Upper lobe of left lung (tissue), 6 donors: ENCODE results near the gene NAA60. TPM values are rescaled to one million over a fixed set of nuclear protein-coding genes. Genes with fewer than 3 reads are reported as not detected.
"Not testable (repeated sequence)": the region's sequence is repeated elsewhere in the genome, so short reads cannot be mapped to it uniquely, and the experiment has no call there.

ENCODE experiments used
- ATAC-seq, 2 donors: fragments of 200-7000 bp; cut with Tn5 transposase; one replicate each; pipeline ENCODE4 v1.9.1; 2022; ENCODE audit warnings: mild to moderate bottlenecking in 2 of 2, moderate library complexity in 2 of 2; ENCODE audit not compliant: low FRiP score in 2 of 2
- DNase-seq, 2 donors: peaks; one replicate each; pipeline ENCODE4 v3.0.0-alpha.2; 2019 to 2020
- H3K27ac ChIP-seq, 4 donors: fragments of 200-600 bp; sonication (generic); one replicate each; pipeline ENCODE4 v1.5.1; 2016 to 2019
- H3K27me3 ChIP-seq, 4 donors: fragments of 200-600 bp; sonication (generic); one replicate each; pipeline ENCODE4 v1.5.1; 2017 to 2019
- H3K36me3 ChIP-seq, 4 donors: fragments of 200-600 bp; sonication (generic); one replicate each; pipeline ENCODE4 v1.5.1; 2016 to 2019
- H3K4me1 ChIP-seq, 4 donors: fragments of 200-600 bp; sonication (generic); one replicate each; pipeline ENCODE4 v1.5.1; 2018 to 2019
- H3K4me3 ChIP-seq, 4 donors: fragments of 200-600 bp; sonication (generic); one replicate each; pipeline ENCODE4 v1.5.1; 2017 to 2019; ENCODE audit warnings: mild to moderate bottlenecking in 2 of 4, moderate library complexity in 1 of 4
- H3K9me3 ChIP-seq, 4 donors: fragments of 200-600 bp; sonication (generic); one replicate each; pipeline ENCODE4 v1.5.1; 2018 to 2019
- EP300 ChIP-seq, 4 donors: sonication (generic); formaldehyde crosslinking; IDR thresholded peaks; one replicate each; pipeline ENCODE4 v1.5.1; 2017; ENCODE audit warnings: antibody characterized with exemption in 4 of 4, control low read depth in 2 of 4
- POLR2A ChIP-seq, 4 donors: fragments of 450-650 bp; IDR thresholded peaks; one replicate each; pipeline ENCODE4 v1.5.1; 2016 to 2017; ENCODE audit warnings: antibody characterized with exemption in 4 of 4, mild to moderate bottlenecking in 2 of 4
- POLR2AphosphoS5 ChIP-seq, 2 donors: sonication (generic); formaldehyde crosslinking; IDR thresholded peaks; one replicate each; pipeline ENCODE4 v1.5.1; 2017; ENCODE audit warnings: antibody characterized with exemption in 2 of 2
- WGBS, 2 donors: methylation state at CpG; one replicate each; pipeline ENCODE4 v1.1.5; 2017 to 2018; 5-methylcytosine and 5-hydroxymethylcytosine counted together
- total RNA-seq, 6 donors: library from RNA; depleted of rRNA in 4 of 6; stranded (reverse); fragments of >200 nt in 4 of 6; gene quantifications; one replicate each; pipeline versions ENCODE4 v1.1.0 to v1.2.1, GENCODE V29; 2016 to 2021
- TF ChIP-seq, protein P1 (sequence below), 6 experiments: fragments of 450-650 bp in 4 of 6; fragments of 200-600 bp in 2 of 6; sonication (generic) in 2 of 6; IDR thresholded peaks; one replicate each; pipeline ENCODE4 v1.5.1; 2016 to 2019; ENCODE audit warnings: antibody characterized with exemption in 6 of 6
- donor health status: DM: no; HTN: no; CAD: no; lungs with moderate emphysema.
- donor health status: DM: no; HTN: yes; CAD: no; lungs with severe emphysema.

The NAA60 gene
- total RNA-seq, 6 donors from 2014 or later, result 33.0 to 77.5 (median 54.6) TPM

DNA sequence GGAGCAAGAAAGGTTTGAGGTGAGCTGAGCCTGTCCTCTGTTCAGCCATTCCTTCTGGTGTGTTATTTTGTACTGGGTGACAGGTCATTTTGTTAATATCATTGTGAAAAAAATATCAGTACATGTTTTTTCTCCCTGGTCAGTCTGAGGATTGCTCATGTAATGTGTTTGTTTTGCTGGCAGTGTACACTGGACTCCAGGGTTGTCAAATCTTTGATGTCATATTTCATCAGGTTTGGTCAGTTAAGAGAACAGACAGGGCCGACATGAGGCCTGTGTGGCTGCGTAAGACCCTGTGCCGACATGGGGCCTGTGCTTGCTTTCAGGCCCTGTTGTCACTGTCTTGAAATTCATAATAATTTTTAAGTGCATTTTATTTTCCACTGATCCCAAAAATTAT lies 79.8 kb downstream of the NAA60 start:
- H3K36me3 ChIP-seq, result peaks cover 2 to 78% (median 34%) of the 10 kb centered on the region in 4 donors
- no peaks in the 10 kb centered on the region for H3K9me3 ChIP-seq
- peaks cover 0 to 5% (median 0%) of the 10 kb centered on the region in 4 donors for H3K4me1 ChIP-seq
- no peak overlapping the region for H3K27ac ChIP-seq
- no peak for ATAC-seq
- TF ChIP-seq, protein P1, sequence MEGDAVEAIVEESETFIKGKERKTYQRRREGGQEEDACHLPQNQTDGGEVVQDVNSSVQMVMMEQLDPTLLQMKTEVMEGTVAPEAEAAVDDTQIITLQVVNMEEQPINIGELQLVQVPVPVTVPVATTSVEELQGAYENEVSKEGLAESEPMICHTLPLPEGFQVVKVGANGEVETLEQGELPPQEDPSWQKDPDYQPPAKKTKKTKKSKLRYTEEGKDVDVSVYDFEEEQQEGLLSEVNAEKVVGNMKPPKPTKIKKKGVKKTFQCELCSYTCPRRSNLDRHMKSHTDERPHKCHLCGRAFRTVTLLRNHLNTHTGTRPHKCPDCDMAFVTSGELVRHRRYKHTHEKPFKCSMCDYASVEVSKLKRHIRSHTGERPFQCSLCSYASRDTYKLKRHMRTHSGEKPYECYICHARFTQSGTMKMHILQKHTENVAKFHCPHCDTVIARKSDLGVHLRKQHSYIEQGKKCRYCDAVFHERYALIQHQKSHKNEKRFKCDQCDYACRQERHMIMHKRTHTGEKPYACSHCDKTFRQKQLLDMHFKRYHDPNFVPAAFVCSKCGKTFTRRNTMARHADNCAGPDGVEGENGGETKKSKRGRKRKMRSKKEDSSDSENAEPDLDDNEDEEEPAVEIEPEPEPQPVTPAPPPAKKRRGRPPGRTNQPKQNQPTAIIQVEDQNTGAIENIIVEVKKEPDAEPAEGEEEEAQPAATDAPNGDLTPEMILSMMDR (IDR thresholded peaks at IDR 0.05), result no peak
- no peak for TF ChIP-seq POLR2A (IDR thresholded peaks at IDR 0.05)
- TF ChIP-seq EP300 (IDR thresholded peaks at IDR 0.05), result no peak
- TF ChIP-seq POLR2AphosphoS5 (IDR thresholded peaks at IDR 0.05), result no peak
- no peak for DNase-seq
- H3K27me3 ChIP-seq, result no peaks in the 10 kb centered on the region
- H3K4me3 ChIP-seq, result no peak overlapping the region
- 94 to 97% methylated on average over 3 of the region's 3 CpGs for WGBS, 2 donors

DNA sequence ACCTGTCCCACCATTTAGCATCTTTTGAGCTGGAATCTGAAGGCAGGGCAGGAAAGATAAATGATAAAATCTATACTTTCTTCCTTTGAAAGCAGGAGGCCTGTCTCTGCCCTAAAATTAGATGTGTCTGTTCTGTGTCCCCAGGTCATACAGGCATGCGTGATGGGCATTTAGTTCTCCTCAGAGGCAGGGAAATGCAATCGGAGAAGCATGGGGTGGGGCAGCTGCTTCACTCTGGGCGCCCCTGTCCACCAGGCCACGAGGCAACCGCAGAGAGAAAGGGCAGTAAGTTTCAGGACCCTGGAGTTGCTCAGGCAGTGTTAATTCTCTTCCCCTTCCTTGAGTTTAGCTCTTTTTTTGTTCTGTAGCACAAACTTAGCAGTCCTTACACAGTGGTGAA lies 82.5 kb downstream of the NAA60 start:
- Histone ChIP-seq H3K4me1 (peaks cover 0 to 5% (median 0%) of the 10 kb centered on the region in 4 donors), H3K27me3 (no peaks in the 10 kb centered on the region), H3K27ac (no peak overlapping the region), H3K9me3 (no peaks in the 10 kb centered on the region), H3K36me3 (peaks cover 5 to 63% (median 24%) of the 10 kb centered on the region in 4 donors), H3K4me3 (no peak overlapping the region)
- TF ChIP-seq POLR2AphosphoS5 (IDR thresholded peaks at IDR 0.05) (no peak), POLR2A (IDR thresholded peaks at IDR 0.05) (no peak), EP300 (IDR thresholded peaks at IDR 0.05) (no peak)
- TF ChIP-seq, protein P1 (IDR thresholded peaks at IDR 0.05), result no peak
- 86 to 93% methylated on average over 5 of the region's 5 CpGs for WGBS, 2 donors
- DNase-seq (no peak), ATAC-seq (no peak)

DNA sequence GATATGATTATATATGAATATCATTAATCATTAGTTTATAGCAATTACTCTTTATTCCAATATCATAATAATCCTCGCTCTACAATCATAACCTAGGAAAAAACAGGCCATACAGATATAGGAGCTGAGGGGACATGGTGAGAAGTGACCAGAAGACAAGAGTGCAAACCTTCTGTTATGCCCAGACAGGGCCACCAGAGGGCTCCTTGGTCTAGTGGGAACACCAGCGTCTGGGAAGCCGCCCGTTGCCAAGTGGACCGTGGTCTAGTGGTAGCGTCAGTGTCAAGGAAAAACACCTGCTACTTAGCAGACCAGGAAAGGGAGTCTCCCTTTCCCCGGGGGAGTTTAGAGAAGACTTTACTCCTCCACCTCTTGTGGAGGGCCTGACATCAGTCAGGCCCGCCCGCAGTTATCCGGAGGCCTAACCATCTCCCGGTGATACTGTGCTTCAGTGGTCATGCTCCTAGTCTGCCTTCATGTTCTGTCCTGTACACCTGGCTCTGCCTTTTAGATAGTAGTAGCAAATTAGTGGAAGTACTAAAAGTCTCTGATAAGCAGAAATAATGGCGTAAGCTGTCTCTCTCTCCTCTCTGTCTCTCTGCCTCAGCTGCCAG lies 83.8 kb downstream of the NAA60 start:
- H3K4me1 ChIP-seq, H3K4me3 ChIP-seq, H3K27ac ChIP-seq, H3K27me3 ChIP-seq, H3K9me3 ChIP-seq, ATAC-seq: not testable (repeated sequence)
- DNase-seq, result peak in 1 of 2 donors; percentile 89
- TF ChIP-seq, protein P1 (IDR thresholded peaks at IDR 0.05), result peak; percentile 34 to 77 (median 62)
- WGBS, 2 donors, result 43 to 55% methylated on average over 10 to 12 of the region's 12 CpGs
- H3K36me3 ChIP-seq, result peaks cover 3 to 68% (median 27%) of the 10 kb centered on the region in 4 donors

DNA sequence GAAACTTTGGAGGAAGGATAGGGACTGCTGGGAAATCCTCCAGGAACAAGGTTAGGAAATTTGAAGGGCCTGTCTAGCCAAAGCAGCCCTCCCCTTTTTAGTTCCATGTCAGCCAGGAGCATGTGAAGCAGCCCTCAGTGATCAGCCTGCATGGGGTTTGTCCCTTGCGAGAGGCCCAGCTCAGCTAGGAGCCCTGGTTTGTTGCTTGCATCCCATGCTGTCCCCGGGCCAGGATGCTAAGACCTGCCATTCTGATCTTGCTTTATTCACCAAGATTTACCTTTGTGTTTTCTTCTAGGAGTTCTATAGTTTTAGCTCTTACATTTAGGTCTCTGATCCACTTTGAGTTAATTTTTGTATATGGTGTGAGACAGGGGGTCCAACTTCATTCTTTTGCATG lies 84.9 kb downstream of the NAA60 start:
- H3K9me3 ChIP-seq, result no peaks in the 10 kb centered on the region
- H3K4me1 ChIP-seq, result peaks cover 0 to 5% (median 0%) of the 10 kb centered on the region in 4 donors
- ATAC-seq (no peak), DNase-seq (no peak)
- no peak overlapping the region for H3K27ac ChIP-seq
- WGBS, 2 donors, result 95 to 96% methylated on average over 2 of the region's 2 CpGs
- H3K36me3 ChIP-seq, result peaks cover 6 to 68% (median 29%) of the 10 kb centered on the region in 4 donors
- no peaks in the 10 kb centered on the region for H3K27me3 ChIP-seq
- H3K4me3 ChIP-seq, result no peak overlapping the region
- no peak for TF ChIP-seq POLR2AphosphoS5 (IDR thresholded peaks at IDR 0.05)
- TF ChIP-seq, protein P1 (IDR thresholded peaks at IDR 0.05), result no peak
- TF ChIP-seq POLR2A (IDR thresholded peaks at IDR 0.05), result no peak
- TF ChIP-seq EP300 (IDR thresholded peaks at IDR 0.05), result no peak

DNA sequence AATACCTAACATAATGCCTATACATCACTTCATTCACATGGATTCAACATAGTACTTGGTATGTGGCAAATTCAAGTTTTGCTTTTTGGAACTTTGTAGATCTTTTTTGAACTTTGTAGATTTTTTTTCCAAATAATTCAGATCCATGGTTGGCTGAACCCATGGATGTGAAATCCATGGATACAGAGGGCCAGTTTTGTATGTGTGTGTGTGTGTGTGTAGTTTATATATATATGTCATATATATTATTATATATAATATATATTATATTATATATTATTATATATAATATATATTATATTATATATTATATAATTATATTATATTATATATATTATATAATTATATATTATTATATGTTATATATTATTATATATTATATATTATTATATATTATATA lies 85.7 kb downstream of the NAA60 start:
- peaks cover 6 to 66% (median 28%) of the 10 kb centered on the region in 4 donors for H3K36me3 ChIP-seq

More for the DNA sequence above, 85.7 kb downstream of the NAA60 start:
- Histone ChIP-seq H3K27ac (no peak overlapping the region), H3K4me3 (no peak overlapping the region), H3K4me1 (peaks cover 0 to 5% (median 0%) of the 10 kb centered on the region in 4 donors), H3K27me3 (no peaks in the 10 kb centered on the region), H3K9me3 (no peaks in the 10 kb centered on the region)
- no peak for DNase-seq
- TF ChIP-seq POLR2A (IDR thresholded peaks at IDR 0.05) (no peak), POLR2AphosphoS5 (IDR thresholded peaks at IDR 0.05) (no peak)
- TF ChIP-seq, protein P1 (IDR thresholded peaks at IDR 0.05), result no peak
- ATAC-seq, result no peak
